ENCODE data around the gene CYCS. TPM values are rescaled to one million over a fixed set of nuclear protein-coding genes. Genes with fewer than 3 reads are reported as not detected.

The CYCS gene
- total RNA-seq, 1 donor = 40.2 TPM

DNA sequence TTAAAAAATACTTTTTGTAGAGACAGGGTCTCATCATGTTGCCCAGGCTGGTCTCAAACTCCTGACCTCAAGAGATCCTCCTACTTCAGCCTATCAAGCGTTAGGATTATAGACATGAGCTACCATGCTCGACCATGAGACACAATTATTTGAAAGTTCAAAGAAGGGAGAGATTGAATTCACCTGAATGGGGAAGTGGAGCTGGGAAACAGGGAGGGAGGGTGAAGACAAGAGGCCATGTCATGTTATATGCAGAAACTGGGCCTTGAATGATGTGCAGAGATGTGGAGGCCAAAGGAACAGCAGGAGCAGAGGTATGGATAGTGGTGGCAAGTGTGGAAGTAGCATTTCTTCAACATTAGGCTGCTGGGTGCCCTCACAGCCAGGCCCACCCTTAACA lies 18.7 kb upstream of the CYCS start:
- no peak for TF ChIP-seq CTCF (IDR thresholded peaks at IDR 0.05; ENCODE audit: insufficient read depth, low read depth, low read length)
- no peak for DNase-seq (ENCODE audit: low read depth)
- H3K4me3 ChIP-seq (ENCODE audit: low read depth, low read length) = no peak overlapping the region

DNA sequence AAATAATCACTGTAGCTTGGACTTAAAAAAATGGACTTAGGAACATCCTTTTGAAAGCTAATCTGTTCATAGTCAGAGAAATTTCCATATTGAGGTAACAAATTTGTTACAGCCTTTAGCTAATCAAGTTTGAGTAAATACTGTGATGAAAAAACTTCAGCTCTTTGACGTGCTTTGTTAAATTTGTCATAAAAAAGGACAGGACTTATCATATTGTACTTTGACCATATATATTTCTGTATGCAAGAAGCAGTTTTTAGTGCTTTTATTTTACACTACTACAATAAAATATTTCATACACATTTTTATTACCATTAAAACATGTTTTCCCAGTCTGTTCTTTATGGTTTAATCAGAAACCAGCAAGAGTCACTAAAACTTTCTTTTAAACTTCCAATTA lies 14.5 kb upstream of the CYCS start:
- TF ChIP-seq CTCF (IDR thresholded peaks at IDR 0.05; ENCODE audit: insufficient read depth, low read depth, low read length) = no peak
- H3K4me3 ChIP-seq (ENCODE audit: low read depth, low read length) = no peak overlapping the region
- no peak for DNase-seq (ENCODE audit: low read depth)

- TF ChIP-seq CTCF (IDR thresholded peaks at IDR 0.05; ENCODE audit: insufficient read depth, low read depth, low read length) = no peak
These were observed 9.4 kb upstream of the CYCS start for GRCh38 chr7:25134358-25135010.

DNA sequence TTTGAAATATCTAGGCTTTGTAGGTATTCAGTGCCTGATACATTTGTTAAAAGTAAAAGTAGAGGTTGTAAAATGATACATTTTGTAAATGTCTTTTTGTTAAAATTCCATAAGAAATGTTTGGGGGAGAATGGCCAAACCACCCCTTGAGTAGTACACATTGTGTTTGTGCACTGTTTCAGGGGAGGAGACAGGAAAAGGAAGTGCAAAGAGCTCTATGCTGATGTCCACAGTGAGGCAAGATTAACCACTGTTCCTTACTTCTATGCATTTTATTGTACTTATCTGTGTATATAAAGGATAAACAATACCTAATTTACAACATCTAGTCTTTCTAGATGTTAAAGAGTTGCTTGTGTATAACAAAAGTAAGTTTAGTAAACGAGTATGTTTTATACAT lies 7.4 kb upstream of the CYCS start:
- no peak for DNase-seq (ENCODE audit: low read depth)
- no peak for TF ChIP-seq CTCF (IDR thresholded peaks at IDR 0.05; ENCODE audit: insufficient read depth, low read depth, low read length)
- no peak overlapping the region for H3K4me3 ChIP-seq (ENCODE audit: low read depth, low read length)

More at GRCh38 chr7:25134358-25135010, 9.4 kb upstream of the CYCS start:
- no peak for DNase-seq (ENCODE audit: low read depth)
- H3K4me3 ChIP-seq (ENCODE audit: low read depth, low read length) = no peak overlapping the region

DNA sequence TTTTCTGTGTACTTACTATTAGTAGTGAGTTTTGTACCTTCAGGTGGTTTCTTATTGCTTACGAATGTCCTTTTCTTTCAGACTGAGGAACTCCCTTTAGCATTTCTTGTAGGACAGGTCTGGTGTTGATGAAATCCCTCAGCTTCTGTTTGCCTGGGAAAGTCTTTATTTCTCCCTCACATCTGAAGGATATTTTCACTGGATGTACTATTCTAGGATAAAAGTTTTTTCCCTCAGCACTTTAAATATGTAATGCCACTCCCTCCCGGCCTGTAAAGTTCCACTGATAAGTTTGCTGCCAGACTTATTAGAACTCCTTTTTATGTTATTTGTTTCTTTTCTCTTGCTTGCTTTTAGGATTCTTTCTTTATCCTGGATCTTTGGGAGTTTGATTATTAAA lies 1.7 kb upstream of the CYCS start:
- no peak for DNase-seq (ENCODE audit: low read depth)
- H3K4me3 ChIP-seq (ENCODE audit: low read depth, low read length) = no peak overlapping the region
- no peak for TF ChIP-seq CTCF (IDR thresholded peaks at IDR 0.05; ENCODE audit: insufficient read depth, low read depth, low read length)

DNA sequence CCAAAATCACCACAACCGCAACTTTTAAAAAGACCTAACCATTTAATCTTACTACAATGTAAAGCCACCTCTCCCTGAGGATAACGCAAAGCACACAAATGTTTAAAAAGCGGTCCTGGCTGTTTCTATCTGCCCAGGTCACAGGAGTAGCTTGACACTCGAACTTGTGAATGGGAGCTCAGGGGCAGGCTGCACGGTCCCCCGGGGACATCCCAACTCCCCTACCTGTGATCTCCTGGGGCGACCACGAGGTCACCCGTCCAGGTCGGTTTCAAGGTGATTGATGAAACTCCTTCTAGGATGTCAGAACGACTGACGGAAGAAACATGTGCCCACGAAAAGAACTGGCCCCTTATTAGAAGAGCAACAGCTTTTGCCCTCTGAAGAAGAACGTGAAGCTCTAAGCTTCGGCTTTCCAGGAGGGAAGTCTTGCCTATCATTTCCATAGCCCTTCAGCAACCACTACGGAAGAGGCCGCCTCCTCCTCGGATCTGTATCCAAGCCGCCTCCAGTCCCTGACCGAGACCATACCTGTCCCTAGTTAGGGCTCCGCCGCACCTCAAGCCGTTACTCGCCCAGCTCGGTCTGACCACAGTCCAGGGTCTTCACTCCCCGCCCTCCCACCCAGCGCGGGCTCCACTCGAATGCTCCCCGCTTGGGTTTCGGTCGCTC lies 459 bp downstream of the CYCS start:
- peak overlapping the region; percentile 94 for H3K4me3 ChIP-seq (ENCODE audit: low read depth, low read length)
- peak; percentile 36 for DNase-seq (ENCODE audit: low read depth)
- TF ChIP-seq CTCF (IDR thresholded peaks at IDR 0.05; ENCODE audit: insufficient read depth, low read depth, low read length) = no peak
